RWPE1 (cell line): ENCODE data around the gene HINT3.

ENCODE experiments used
- CTCF ChIA-PET: fragments of 350-600 bp; sonication (Branson Sonifier 250); formaldehyde crosslinking; extraction: SDS; loops from one replicate; lab custom pipeline; 2021; lab: Yijun Ruan, JAX
- POLR2A ChIA-PET: fragments of 400-600 bp; formaldehyde crosslinking; extraction: SDS; loops from one replicate; lab custom pipeline; 2020; ENCODE audit warnings: antibody characterized with exemption; ENCODE audit not compliant: low non-redundant PET; lab: Yijun Ruan, JAX
- DNase-seq: peaks from one replicate; pipeline ENCODE4 v3.0.0; 2012; ENCODE audit warnings: low spot score
- H3K27ac ChIP-seq: fragments of 450-650 bp; 2 replicates; pipeline ENCODE4 v1.5.1; 2017
- TF ChIP-seq, protein P1 (sequence below): fragments of 450-650 bp; conservative IDR thresholded peaks from 2 replicates; pipeline ENCODE4 v1.5.1; 2017; ENCODE audit warnings: low read depth, mild to moderate bottlenecking

HINT3 gene

DNA sequence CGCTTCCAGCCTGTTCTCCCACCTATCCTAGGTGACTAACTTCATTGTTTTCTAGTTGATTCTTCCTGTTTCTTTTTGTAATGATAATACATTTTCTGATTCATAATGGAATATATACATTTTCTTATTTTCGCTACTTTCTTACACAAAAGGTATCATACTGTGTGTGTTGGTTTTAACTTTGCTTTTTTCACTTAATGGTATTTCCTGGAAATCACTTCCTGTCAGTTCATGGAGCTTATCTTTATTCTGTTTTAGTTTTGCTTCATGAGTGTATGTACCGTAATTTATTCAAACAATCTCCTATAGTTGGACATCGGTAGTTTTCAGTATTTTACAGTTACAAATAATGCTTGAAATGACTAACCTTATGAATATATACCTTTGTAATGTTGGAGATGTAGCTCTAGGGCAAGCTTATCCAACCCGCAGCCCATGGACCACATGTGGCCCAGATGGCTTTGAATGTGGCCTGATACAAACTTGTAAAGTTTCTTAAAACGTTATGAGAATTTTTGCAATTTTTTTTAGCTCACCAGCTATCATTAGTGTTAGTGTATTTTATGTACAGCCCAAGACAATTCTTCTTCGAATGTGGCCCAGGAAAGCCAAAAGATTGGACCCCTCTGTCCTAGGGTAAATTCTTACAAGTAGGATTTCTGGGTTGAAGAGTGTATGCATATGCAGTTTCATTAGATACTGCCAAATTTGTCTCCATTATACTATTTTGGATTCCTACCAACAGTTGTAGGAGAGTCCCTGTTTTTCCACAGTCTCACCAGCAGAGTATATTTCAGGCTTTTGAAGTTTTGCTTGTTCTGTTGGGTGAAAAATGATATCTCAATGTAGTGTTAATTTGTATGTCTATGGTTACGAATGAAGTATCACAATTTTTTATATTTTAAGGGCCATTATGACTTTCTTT lies 46.4 kb downstream of the HINT3 start:
- DNase-seq: no peak
- CTCF ChIA-PET: interaction anchor here (0.6 to 0.9 kb wide), 4 partner anchors 7 to 1252 kb away, joined by 3 to 5 read pairs (median 4); no protein-coding TSS in a partner anchor
- POLR2A ChIA-PET: no interaction called here
- TF ChIP-seq, protein P1, sequence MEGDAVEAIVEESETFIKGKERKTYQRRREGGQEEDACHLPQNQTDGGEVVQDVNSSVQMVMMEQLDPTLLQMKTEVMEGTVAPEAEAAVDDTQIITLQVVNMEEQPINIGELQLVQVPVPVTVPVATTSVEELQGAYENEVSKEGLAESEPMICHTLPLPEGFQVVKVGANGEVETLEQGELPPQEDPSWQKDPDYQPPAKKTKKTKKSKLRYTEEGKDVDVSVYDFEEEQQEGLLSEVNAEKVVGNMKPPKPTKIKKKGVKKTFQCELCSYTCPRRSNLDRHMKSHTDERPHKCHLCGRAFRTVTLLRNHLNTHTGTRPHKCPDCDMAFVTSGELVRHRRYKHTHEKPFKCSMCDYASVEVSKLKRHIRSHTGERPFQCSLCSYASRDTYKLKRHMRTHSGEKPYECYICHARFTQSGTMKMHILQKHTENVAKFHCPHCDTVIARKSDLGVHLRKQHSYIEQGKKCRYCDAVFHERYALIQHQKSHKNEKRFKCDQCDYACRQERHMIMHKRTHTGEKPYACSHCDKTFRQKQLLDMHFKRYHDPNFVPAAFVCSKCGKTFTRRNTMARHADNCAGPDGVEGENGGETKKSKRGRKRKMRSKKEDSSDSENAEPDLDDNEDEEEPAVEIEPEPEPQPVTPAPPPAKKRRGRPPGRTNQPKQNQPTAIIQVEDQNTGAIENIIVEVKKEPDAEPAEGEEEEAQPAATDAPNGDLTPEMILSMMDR: no peak
- no peak overlapping the region for H3K27ac ChIP-seq

DNA sequence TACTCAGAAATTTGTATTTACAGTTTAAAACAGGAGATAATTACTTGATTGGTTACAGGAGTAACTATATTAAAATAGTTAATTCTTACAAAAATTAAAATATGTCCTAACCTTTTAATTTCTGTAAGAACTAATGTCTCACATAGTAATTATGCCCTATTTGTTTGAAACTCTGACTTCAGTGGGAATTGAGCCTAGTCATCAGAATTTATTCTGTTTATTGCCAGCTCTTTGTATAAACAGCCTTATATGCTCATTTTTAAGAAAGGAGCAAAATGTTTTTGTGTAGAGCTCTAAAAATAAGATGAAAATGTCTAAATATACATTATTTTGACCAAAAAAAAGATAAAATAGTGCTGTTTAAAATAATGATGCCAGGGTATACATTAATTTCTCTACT lies 51.2 kb downstream of the HINT3 start:
- ChIA-PET POLR2A (no interaction called here), CTCF (interaction anchor here (0.7 kb wide), 1 partner anchor 607 kb away, joined by 3 read pairs; no protein-coding TSS in a partner anchor)
- TF ChIP-seq, protein P1: no peak

GRCh38 chr6:126010040-126010439 lies 53.5 kb downstream of the HINT3 start:
- TF ChIP-seq, protein P1: no peak
- CTCF ChIA-PET: no interaction called here
- POLR2A ChIA-PET: no interaction called here
- H3K27ac ChIP-seq: no peak overlapping the region
- no peak for DNase-seq

More for the DNA sequence above, 51.2 kb downstream of the HINT3 start:
- no peak for DNase-seq
- H3K27ac ChIP-seq: no peak overlapping the region

DNA sequence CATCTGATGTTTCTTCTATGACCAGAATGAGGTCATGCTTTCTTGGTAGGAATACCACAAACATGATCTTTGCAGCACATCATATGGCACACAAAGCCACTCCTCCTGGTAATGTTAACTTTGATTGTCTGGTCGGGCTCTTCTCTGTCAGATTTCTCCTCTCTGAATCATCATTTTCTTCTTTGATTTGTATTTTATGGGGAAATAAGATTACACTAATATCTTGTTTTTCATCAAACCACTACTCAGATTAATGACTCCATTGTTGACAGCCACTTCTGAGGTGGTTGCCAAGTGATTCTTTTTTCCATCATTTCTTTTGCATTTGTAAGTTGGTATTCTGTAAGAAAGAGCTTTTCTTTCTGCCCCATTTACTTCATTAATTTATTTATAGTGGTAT lies 59.3 kb downstream of the HINT3 start:
- TF ChIP-seq, protein P1: no peak
- H3K27ac ChIP-seq: no peak overlapping the region
- DNase-seq: no peak
- ChIA-PET CTCF (no interaction called here), POLR2A (no interaction called here)

- H3K27ac ChIP-seq: no peak overlapping the region
- ChIA-PET CTCF (no interaction called here), POLR2A (no interaction called here)
- DNase-seq: no peak
- TF ChIP-seq, protein P1: no peak
Measured at GRCh38 chr6:126016591-126016990, 60.0 kb downstream of the HINT3 start.

DNA sequence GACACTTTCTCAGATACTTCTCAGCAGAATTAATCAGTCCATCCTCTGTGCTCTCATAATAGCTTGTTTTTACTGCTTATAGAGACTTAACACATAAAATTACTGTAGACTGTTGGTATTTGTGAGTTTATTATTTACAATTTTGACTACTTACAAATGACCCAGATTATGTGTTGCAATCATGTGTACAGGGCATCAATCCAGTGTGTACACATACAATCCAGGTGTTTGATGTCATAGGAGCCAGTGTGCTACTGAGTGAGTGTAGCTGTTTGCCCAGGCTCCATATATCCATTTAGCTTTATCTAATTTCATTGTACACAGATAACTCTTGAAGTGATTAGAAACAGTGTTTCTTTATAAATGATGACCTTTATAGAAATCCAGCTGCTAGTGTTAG lies 61.1 kb downstream of the HINT3 start:
- TF ChIP-seq, protein P1: no peak
- ChIA-PET POLR2A (no interaction called here), CTCF (no interaction called here)
- no peak for DNase-seq
- H3K27ac ChIP-seq: no peak overlapping the region
